Measurements from ENCODE around the gene FIP1L1. TPM values are rescaled to one million over a fixed set of nuclear protein-coding genes. Genes with fewer than 3 reads are reported as not detected.
A peak's percentile ranks its signal among the peaks of the same experiment; 100 is the strongest.

Gene FIP1L1
- total and polyA plus RNA-seq, 2 of the 13 experiments (the other 11 are each of a cell fraction or from before 2014, with no cell fraction given), result 14.9 to 69.4 TPM

- TF ChIP-seq, protein P1, sequence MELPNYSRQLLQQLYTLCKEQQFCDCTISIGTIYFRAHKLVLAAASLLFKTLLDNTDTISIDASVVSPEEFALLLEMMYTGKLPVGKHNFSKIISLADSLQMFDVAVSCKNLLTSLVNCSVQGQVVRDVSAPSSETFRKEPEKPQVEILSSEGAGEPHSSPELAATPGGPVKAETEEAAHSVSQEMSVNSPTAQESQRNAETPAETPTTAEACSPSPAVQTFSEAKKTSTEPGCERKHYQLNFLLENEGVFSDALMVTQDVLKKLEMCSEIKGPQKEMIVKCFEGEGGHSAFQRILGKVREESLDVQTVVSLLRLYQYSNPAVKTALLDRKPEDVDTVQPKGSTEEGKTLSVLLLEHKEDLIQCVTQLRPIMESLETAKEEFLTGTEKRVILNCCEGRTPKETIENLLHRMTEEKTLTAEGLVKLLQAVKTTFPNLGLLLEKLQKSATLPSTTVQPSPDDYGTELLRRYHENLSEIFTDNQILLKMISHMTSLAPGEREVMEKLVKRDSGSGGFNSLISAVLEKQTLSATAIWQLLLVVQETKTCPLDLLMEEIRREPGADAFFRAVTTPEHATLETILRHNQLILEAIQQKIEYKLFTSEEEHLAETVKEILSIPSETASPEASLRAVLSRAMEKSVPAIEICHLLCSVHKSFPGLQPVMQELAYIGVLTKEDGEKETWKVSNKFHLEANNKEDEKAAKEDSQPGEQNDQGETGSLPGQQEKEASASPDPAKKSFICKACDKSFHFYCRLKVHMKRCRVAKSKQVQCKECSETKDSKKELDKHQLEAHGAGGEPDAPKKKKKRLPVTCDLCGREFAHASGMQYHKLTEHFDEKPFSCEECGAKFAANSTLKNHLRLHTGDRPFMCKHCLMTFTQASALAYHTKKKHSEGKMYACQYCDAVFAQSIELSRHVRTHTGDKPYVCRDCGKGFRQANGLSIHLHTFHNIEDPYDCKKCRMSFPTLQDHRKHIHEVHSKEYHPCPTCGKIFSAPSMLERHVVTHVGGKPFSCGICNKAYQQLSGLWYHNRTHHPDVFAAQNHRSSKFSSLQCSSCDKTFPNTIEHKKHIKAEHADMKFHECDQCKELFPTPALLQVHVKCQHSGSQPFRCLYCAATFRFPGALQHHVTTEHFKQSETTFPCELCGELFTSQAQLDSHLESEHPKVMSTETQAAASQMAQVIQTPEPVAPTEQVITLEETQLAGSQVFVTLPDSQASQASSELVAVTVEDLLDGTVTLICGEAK (IDR thresholded peaks at IDR 0.05), result no peak
- TF ChIP-seq, protein P1 (CRISPR knock-in tag; IDR thresholded peaks at IDR 0.05), result no peak; the same call in 1 of the 2 replicates
- no peak for TF ChIP-seq ZNF746 (CRISPR knock-in tag; IDR thresholded peaks at IDR 0.05)
- 0 out of 2 replicates have a peak, but pooled peaks have one; percentile 20 for TF ChIP-seq PATZ1 (CRISPR knock-in tag; IDR thresholded peaks at IDR 0.05)
- no peak for TF ChIP-seq ONECUT2 (CRISPR knock-in tag; IDR thresholded peaks at IDR 0.05)
- TF ChIP-seq GZF1 (CRISPR knock-in tag; IDR thresholded peaks at IDR 0.05), result peak; percentile 59; the same call in 1 of the 2 replicates
- TF ChIP-seq EEA1 (CRISPR knock-in tag; IDR thresholded peaks at IDR 0.05; ENCODE audit: borderline replicate concordance), result 0 out of 2 replicates have a peak, but pooled peaks have one; percentile 24
- TF ChIP-seq ZNF605 (CRISPR knock-in tag; IDR thresholded peaks at IDR 0.05), result peak; percentile 95
- no peak for TF ChIP-seq MLLT10 (CRISPR knock-in tag; IDR thresholded peaks at IDR 0.05)
- TF ChIP-seq, protein P2, sequence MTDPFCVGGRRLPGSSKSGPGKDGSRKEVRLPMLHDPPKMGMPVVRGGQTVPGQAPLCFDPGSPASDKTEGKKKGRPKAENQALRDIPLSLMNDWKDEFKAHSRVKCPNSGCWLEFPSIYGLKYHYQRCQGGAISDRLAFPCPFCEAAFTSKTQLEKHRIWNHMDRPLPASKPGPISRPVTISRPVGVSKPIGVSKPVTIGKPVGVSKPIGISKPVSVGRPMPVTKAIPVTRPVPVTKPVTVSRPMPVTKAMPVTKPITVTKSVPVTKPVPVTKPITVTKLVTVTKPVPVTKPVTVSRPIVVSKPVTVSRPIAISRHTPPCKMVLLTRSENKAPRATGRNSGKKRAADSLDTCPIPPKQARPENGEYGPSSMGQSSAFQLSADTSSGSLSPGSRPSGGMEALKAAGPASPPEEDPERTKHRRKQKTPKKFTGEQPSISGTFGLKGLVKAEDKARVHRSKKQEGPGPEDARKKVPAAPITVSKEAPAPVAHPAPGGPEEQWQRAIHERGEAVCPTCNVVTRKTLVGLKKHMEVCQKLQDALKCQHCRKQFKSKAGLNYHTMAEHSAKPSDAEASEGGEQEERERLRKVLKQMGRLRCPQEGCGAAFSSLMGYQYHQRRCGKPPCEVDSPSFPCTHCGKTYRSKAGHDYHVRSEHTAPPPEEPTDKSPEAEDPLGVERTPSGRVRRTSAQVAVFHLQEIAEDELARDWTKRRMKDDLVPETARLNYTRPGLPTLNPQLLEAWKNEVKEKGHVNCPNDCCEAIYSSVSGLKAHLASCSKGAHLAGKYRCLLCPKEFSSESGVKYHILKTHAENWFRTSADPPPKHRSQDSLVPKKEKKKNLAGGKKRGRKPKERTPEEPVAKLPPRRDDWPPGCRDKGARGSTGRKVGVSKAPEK (CRISPR knock-in tag; IDR thresholded peaks at IDR 0.05; ENCODE audit: borderline replicate concordance), result no peak
- no peak for TF ChIP-seq HHEX (CRISPR knock-in tag; IDR thresholded peaks at IDR 0.05)
- no peak for TF ChIP-seq NR1H2 (CRISPR knock-in tag; IDR thresholded peaks at IDR 0.05; ENCODE audit: borderline replicate concordance, low read depth)
- TF ChIP-seq ARNT (IDR thresholded peaks at IDR 0.05), result no peak
- TF ChIP-seq AGO2 (optimal IDR thresholded peaks at IDR 0.05; ENCODE audit: low read depth, low read length), result peak; percentile 48
Measured at GRCh38 chr4:53365486-53366300, 11.7 kb upstream of the FIP1L1 start, which contains the start of gene SCFD2 (continued).
